Stimulated activated naive CD8-positive, alpha-beta T cell treated with anti-CD3 and anti-CD28 coated beads, Interleukin-15, amount 100 ng/mL, for 72 hours (primary cell): ENCODE data around the gene GPR21.
A peak's percentile ranks its signal among the peaks of the same experiment; 100 is the strongest.

Experiments used
- ATAC-seq: fragments of 150-1000 bp; cut with Tn5 transposase; 2 replicates; pipeline ENCODE4 v1.10.0; 2021; ENCODE audit warnings: mild to moderate bottlenecking, moderate library complexity
- DNase-seq, 2 donors: peaks; one replicate each; pipeline ENCODE4 v3.0.0; 2021 to 2022
- H3K27ac Mint-ChIP-seq, 2 donors: one replicate each; pipeline ENCODE4 v1.8.0; 2022; ENCODE audit warnings: mild to moderate bottlenecking in 2 of 2, mixed read lengths in 2 of 2, moderate library complexity in 2 of 2
- H3K27me3 Mint-ChIP-seq: one replicate; pipeline ENCODE4 v1.8.0; 2022; ENCODE audit warnings: mixed read lengths
- H3K4me1 Mint-ChIP-seq: one replicate; pipeline ENCODE4 v1.8.0; 2022; ENCODE audit warnings: mild to moderate bottlenecking, mixed read lengths
- H3K4me3 Mint-ChIP-seq, 2 donors: one replicate each; pipeline ENCODE4 v1.8.0; 2022; ENCODE audit warnings: mild to moderate bottlenecking in 2 of 2, mixed read lengths in 2 of 2, moderate library complexity in 1 of 2
- H3K9me3 Mint-ChIP-seq, 2 donors: one replicate each; pipeline ENCODE4 v1.8.0; 2022; ENCODE audit warnings: mixed read lengths in 2 of 2

GPR21 gene

DNA sequence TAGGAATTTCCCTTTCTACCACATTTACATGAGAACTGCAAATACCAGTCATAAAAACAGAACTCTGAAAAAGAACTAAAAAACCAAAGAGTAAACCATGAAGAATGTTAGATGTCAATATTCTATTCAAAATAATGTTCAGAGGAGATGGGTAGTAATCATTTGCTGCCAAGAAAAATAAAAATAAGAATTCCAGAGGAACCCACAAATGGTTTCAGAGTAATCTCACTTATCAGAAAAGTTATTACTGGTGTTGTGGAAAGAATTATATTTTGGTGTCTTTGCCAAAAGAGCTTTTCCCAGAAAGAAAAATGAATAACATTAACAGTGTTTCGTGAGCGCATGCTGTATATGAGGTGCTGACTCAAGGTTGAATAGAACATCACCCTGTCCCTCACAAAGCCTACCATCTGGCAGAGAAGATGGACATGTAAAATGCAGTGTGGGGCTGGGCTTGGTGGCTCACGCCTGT, 35.6 kb downstream of the GPR21 start:
- Mint-ChIP-seq H3K4me1 (no peaks in the 10 kb centered on the region), H3K27me3 (no peaks in the 10 kb centered on the region), H3K27ac (no peak overlapping the region), H3K9me3 (no peaks in the 10 kb centered on the region), H3K4me3 (no peak overlapping the region)
- ATAC-seq (no peak), DNase-seq (no peak)

DNA sequence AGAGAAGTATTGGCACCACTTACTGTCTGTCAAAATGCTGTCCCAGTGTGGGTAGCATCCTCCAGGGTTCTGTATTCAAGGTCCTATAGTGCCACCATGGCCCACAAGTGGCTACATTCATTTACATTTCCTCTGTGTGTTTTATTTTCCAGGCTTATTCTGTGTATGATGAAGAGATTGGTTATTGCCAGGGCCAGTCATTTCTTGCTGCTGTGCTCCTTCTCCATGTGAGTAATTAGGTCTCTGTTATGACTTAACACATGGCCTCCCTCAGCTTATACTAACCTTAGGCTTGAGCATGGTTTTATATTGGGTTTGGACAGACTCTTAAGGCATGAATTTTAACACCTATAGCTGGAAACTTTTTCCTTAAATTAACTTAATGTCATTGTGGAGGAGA, 36.7 kb downstream of the GPR21 start:
- DNase-seq (no peak), ATAC-seq (peak; percentile 72)
- Mint-ChIP-seq H3K27ac (peak overlapping the region in 1 of 2 donors; percentile 65), H3K9me3 (no peaks in the 10 kb centered on the region), H3K4me3 (no peak overlapping the region), H3K4me1 (no peaks in the 10 kb centered on the region), H3K27me3 (no peaks in the 10 kb centered on the region)

DNA sequence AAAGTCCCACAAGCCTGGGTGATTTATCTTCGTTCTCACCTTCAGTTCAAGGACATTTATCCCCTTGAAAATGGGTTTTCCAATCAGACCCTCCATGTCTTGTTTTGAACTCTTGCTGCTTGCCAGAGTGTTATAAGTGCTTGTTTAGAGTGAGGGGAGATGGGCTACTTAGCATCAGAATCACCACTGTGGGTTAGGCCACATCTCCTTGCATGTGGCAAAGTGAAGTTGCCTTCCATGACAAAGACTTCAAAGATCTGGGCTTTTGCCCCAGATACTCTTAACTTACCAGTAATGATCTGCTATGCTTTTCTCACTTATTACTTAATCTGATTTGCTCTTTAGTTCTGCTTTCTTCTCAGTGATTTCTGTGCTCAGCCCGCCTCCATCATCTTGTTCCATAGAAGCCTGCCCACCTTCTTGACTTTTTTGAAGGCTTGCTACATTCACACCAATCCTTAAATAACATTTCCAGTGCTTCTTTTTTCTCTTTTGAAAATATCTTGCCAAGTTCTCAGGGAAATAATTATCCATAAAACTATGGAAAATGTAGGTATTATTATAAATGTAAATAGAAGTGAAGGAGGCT, 39.0 kb downstream of the GPR21 start:
- ATAC-seq (no peak), DNase-seq (no peak)
- H3K27me3 Mint-ChIP-seq, result no peaks in the 10 kb centered on the region
- no peak overlapping the region for H3K27ac Mint-ChIP-seq
- no peaks in the 10 kb centered on the region for H3K4me1 Mint-ChIP-seq
- no peak overlapping the region for H3K4me3 Mint-ChIP-seq
- no peaks in the 10 kb centered on the region for H3K9me3 Mint-ChIP-seq

DNA sequence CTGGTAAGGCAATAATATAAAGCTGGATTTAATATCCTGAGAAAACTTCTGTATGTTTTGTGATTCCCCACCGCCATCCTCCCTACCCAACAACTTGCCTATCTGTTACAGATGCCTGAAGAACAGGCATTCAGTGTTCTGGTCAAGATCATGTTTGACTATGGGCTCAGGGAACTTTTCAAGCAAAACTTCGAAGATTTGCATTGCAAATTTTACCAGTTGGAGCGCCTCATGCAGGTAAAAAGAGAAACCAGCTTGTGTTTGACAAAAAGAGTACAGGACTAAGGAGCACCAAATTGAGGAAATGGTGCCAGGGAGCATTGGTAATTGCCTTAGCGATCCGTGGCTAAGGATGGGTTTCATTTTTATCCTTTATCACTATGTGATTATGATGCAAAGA, 40.0 kb downstream of the GPR21 start:
- ATAC-seq (no peak), DNase-seq (no peak)
- Mint-ChIP-seq H3K4me3 (no peak overlapping the region), H3K4me1 (no peaks in the 10 kb centered on the region), H3K27ac (no peak overlapping the region), H3K9me3 (no peaks in the 10 kb centered on the region), H3K27me3 (no peaks in the 10 kb centered on the region)

DNA sequence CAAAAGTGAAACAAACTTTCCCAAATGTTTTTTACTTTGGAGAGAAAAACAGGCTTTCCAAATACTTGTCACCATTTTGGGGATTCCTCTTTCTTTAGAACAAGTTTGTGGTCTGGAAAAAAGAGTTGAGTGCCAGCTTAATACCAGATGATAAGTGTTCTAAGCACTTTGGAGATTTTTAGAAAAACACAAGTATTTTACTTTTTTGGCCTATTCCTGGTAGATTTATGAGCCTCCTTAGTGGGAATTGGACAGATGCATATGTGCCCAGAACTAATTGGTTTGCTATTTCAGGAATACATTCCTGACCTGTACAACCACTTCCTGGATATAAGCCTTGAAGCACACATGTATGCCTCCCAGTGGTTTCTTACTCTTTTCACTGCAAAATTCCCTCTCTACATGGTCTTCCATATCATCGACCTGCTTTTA, 40.5 kb downstream of the GPR21 start:
- H3K4me1 Mint-ChIP-seq, result no peaks in the 10 kb centered on the region
- no peak for DNase-seq
- H3K4me3 Mint-ChIP-seq, result no peak overlapping the region
- H3K27me3 Mint-ChIP-seq, result no peaks in the 10 kb centered on the region
- no peaks in the 10 kb centered on the region for H3K9me3 Mint-ChIP-seq
- ATAC-seq, result no peak
- no peak overlapping the region for H3K27ac Mint-ChIP-seq

DNA sequence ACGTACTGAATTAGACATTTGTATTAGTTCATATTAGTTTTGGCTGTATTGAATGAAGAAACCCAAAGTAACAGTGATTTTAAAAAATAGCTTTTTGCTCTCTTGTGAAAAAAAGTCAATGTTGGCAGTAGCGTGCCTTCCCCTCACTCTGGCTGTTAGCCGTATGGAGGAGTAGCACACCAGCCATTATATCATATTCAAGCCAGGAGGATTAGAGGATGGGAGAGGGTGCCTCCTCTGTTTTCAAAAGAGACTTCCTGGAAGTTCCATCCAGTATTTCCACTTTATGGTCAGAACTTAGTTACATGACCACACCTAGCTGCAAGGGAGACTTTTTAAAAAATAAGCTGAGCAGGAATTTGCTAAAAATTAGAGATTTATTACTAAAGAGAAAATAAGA, 41.2 kb downstream of the GPR21 start:
- no peak overlapping the region for H3K4me3 Mint-ChIP-seq
- no peak for ATAC-seq
- H3K9me3 Mint-ChIP-seq, result no peaks in the 10 kb centered on the region

DNA sequence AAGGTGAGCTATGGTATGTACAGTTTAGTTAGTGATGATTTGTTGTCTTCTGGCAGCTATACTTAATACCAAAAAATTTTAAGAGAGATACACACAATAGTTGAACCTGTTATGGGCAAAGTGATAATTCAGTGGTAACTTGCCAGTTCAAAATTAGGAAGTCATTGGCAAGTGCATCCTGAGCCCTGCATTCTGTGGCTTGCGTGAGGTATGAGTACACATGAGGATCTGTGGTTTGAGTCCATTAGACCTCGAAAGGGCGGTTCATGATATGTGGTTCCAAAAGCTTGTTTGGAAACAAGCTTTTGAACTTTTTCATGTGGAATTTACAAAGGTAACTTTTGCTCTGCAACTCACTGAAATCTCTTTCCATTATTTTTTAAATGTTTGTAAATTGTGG, 47.0 kb downstream of the GPR21 start:
- no peak for DNase-seq
- Mint-ChIP-seq H3K4me1 (no peaks in the 10 kb centered on the region), H3K4me3 (no peak overlapping the region), H3K9me3 (no peaks in the 10 kb centered on the region), H3K27me3 (no peaks in the 10 kb centered on the region), H3K27ac (no peak overlapping the region)
- ATAC-seq, result no peak

More for the DNA sequence above, 41.2 kb downstream of the GPR21 start:
- no peak overlapping the region for H3K27ac Mint-ChIP-seq
- H3K4me1 Mint-ChIP-seq, result no peaks in the 10 kb centered on the region
- H3K27me3 Mint-ChIP-seq, result no peaks in the 10 kb centered on the region
- no peak for DNase-seq

DNA sequence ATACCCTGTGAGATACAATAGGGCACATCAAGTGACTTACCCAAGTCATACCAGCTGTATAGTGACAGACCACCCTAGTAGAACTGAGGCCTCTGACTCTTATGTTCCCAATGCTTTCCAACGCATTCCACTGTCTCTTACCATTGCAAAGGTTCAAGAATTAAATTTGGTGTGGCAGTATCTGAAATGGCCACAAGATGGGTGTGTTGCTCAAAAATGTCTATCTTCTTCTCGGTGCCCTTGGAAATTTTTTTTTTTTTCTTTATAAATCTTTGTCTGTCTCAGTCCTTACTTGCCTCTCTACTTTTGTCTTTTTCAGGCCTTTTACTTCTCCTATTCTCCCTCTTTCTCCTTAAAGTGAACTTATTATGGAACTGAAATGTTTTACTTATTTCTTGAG, 48.4 kb downstream of the GPR21 start:
- ATAC-seq, result no peak
- Mint-ChIP-seq H3K27me3 (no peaks in the 10 kb centered on the region), H3K9me3 (no peaks in the 10 kb centered on the region), H3K27ac (no peak overlapping the region), H3K4me3 (no peak overlapping the region), H3K4me1 (no peaks in the 10 kb centered on the region)
- no peak for DNase-seq

DNA sequence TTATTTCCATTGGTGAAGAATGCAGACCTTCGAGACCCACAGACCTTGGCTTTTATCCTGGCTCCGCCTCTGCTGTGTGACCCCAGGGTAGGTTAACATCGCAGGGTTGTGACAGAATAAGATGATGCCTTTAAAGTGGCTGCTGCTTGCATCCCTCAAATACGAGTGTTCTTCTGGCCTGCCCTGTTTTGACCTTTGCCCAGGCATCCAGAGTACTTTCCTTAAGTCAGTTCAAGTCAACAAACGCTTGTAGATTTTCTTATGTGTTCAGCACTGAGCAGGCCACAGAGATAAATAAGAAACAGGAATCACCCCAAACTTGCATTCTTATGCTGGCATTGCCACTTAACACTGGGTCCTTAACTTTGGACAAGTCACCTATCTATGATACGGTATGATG, 50.2 kb downstream of the GPR21 start:
- no peak overlapping the region for H3K4me3 Mint-ChIP-seq
- no peaks in the 10 kb centered on the region for H3K27me3 Mint-ChIP-seq
- peak overlapping the region in 1 of 2 donors; percentile 17 for H3K27ac Mint-ChIP-seq
- no peak for DNase-seq
- H3K9me3 Mint-ChIP-seq, result no peaks in the 10 kb centered on the region
- H3K4me1 Mint-ChIP-seq, result no peaks in the 10 kb centered on the region
- ATAC-seq, result no peak

DNA sequence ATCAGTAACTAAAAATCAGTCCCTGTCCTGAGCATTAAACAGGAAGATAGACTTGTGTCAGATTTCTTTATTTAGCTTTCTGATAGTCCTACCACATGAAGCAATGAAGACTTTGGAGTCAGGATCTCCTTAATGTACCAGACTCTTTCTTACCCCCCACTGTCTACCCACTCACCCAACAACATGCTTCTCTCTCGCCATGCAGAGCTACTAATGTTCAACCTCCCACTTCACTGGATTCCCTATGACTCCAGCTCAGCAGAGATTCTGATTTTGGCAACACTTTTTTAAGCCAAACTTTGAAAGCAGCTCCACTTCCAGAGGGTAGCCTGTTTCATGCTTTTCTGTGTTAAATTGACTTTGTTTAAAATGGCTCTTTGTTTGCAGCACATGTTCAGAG, 50.8 kb downstream of the GPR21 start:
- no peaks in the 10 kb centered on the region for H3K9me3 Mint-ChIP-seq
- no peaks in the 10 kb centered on the region for H3K27me3 Mint-ChIP-seq
- no peaks in the 10 kb centered on the region for H3K4me1 Mint-ChIP-seq
- no peak for DNase-seq
- no peak overlapping the region for H3K4me3 Mint-ChIP-seq
- no peak overlapping the region for H3K27ac Mint-ChIP-seq
- no peak for ATAC-seq
